ENCODE measurements around the gene CNOT3.

- TF ChIP-seq, protein P1, sequence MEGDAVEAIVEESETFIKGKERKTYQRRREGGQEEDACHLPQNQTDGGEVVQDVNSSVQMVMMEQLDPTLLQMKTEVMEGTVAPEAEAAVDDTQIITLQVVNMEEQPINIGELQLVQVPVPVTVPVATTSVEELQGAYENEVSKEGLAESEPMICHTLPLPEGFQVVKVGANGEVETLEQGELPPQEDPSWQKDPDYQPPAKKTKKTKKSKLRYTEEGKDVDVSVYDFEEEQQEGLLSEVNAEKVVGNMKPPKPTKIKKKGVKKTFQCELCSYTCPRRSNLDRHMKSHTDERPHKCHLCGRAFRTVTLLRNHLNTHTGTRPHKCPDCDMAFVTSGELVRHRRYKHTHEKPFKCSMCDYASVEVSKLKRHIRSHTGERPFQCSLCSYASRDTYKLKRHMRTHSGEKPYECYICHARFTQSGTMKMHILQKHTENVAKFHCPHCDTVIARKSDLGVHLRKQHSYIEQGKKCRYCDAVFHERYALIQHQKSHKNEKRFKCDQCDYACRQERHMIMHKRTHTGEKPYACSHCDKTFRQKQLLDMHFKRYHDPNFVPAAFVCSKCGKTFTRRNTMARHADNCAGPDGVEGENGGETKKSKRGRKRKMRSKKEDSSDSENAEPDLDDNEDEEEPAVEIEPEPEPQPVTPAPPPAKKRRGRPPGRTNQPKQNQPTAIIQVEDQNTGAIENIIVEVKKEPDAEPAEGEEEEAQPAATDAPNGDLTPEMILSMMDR (IDR thresholded peaks at IDR 0.05; ENCODE audit: insufficient read depth, low read length, poor library complexity, severe bottlenecking) = no peak
- no peak for TF ChIP-seq EZH2phosphoT487 (conservative IDR thresholded peaks at IDR 0.05; ENCODE audit: low read length)
These were observed 35.8 kb downstream of the CNOT3 start for GRCh38 chr19:54173359-54173699.

All from SU-DHL-6 (cell line).